BLaER1 treated with 17β-estradiol and CSF1 and Interleukin-3, amounts not matched to agents 10 nM and 100 nM (cell line): ENCODE measurements around the gene MTUS2.
A peak's percentile ranks its signal among the peaks of the same experiment; 100 is the strongest.

ENCODE experiments used
- H3K27ac ChIP-seq, 11 experiments: shearing (Covaris generic); formaldehyde crosslinking; 2 replicates each; pipeline ENCODE4 v1.8.1; 2022
- H3K27me3 ChIP-seq, 11 experiments: shearing (Covaris generic); formaldehyde crosslinking; 2 replicates each; pipeline ENCODE4 v1.8.1; 2022
- H3K36me3 ChIP-seq, 11 experiments: shearing (Covaris generic); formaldehyde crosslinking; 2 replicates each; pipeline ENCODE4 v1.8.1; 2022
- H3K4me1 ChIP-seq, 10 experiments: shearing (Covaris generic); formaldehyde crosslinking; 2 replicates each; pipeline ENCODE4 v1.8.1; 2022
- H3K4me2 ChIP-seq, 11 experiments: shearing (Covaris generic); formaldehyde crosslinking; 2 replicates each; pipeline ENCODE4 v1.8.1; 2022
- H3K4me3 ChIP-seq, 10 experiments: shearing (Covaris generic); formaldehyde crosslinking; 2 replicates each; pipeline ENCODE4 v1.8.1; 2022
- H3K9ac ChIP-seq, 11 experiments: shearing (Covaris generic); formaldehyde crosslinking; 2 replicates each; pipeline ENCODE4 v1.8.1; 2022
- H3K9me3 ChIP-seq, 11 experiments: shearing (Covaris generic); formaldehyde crosslinking; replicated peaks in 1 of 11; 2 replicates each; pipeline ENCODE4 v1.8.1; 2022
- H4K20me1 ChIP-seq, 11 experiments: shearing (Covaris generic); formaldehyde crosslinking; 2 replicates each; pipeline ENCODE4 v1.8.1; 2022
- Cebpa-rat ChIP-seq, 11 experiments: shearing (Covaris generic); IDR thresholded peaks; 2 replicates each; pipeline ENCODE4 v1.8.1; 2022

MTUS2 gene

DNA sequence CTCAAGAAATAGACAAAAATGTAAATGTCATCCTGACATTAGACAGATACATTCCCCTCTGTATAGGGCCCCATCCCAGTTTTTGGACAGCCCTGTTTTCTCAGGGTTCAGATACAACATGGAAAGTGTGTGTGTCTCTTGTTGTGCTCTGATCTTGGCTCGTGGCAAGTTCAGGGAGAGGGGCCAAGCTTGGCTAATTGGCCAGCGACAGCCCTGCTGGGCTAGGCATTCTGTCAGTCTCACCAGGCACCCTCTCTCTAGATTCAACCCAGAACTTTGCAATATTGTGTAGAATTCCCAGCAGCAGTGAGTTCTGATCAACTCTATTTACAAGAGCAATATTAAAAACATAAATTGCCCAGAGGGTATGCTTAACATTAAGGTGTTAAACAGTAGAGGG is 30.1 kb downstream of the MTUS2 start:
- H3K36me3 ChIP-seq, result no peaks in the 10 kb centered on the region
- H3K4me3 ChIP-seq, result no peak overlapping the region
- no peak overlapping the region for H3K27ac ChIP-seq
- H3K27me3 ChIP-seq, result no peaks in the 10 kb centered on the region
- H3K9me3 ChIP-seq, result no peaks in the 10 kb centered on the region
- H3K4me1 ChIP-seq, result peaks cover 0 to 13% (median 3%) of the 10 kb centered on the region in 10 experiments; a peak in 6 of 20 replicates
- peak overlapping the region in 2 of 11 experiments; percentile 40 to 50; a peak in 6 of 22 replicates for H3K4me2 ChIP-seq
- H3K9ac ChIP-seq, result no peak overlapping the region
- no peaks in the 10 kb centered on the region for H4K20me1 ChIP-seq
- no peak for TF ChIP-seq Cebpa-rat (IDR thresholded peaks at IDR 0.05)

DNA sequence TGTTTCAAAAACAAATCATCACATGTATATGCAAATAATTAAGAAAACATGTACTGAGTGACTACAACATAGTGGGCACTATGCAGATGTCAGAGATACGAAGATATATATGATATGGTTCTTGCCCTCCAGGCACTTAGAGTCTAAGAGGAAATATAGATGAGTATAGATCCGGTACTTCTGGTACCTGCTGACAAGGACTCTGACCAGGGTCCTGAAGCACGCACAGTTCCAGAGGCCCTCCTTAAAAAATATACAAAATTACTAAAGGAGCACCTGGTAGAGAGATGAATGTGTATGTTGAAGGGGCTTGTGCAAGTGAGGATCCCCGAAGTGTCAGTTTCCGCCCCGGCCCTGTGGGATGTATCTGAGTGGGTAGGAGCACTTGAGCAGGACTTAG is 31.3 kb downstream of the MTUS2 start:
- no peaks in the 10 kb centered on the region for H3K36me3 ChIP-seq
- H3K4me1 ChIP-seq, result peaks cover 0 to 13% (median 3%) of the 10 kb centered on the region in 10 experiments; a peak in 6 of 20 replicates
- TF ChIP-seq Cebpa-rat (IDR thresholded peaks at IDR 0.05), result no peak
- no peaks in the 10 kb centered on the region for H3K9me3 ChIP-seq
- H3K9ac ChIP-seq, result no peak overlapping the region
- H4K20me1 ChIP-seq, result no peaks in the 10 kb centered on the region
- no peak overlapping the region for H3K27ac ChIP-seq
- H3K4me2 ChIP-seq, result peak overlapping the region in 6 of 11 experiments; percentile 13 to 50 (median 32); a peak in 5 of 22 replicates
- H3K4me3 ChIP-seq, result no peak overlapping the region
- H3K27me3 ChIP-seq, result no peaks in the 10 kb centered on the region

DNA sequence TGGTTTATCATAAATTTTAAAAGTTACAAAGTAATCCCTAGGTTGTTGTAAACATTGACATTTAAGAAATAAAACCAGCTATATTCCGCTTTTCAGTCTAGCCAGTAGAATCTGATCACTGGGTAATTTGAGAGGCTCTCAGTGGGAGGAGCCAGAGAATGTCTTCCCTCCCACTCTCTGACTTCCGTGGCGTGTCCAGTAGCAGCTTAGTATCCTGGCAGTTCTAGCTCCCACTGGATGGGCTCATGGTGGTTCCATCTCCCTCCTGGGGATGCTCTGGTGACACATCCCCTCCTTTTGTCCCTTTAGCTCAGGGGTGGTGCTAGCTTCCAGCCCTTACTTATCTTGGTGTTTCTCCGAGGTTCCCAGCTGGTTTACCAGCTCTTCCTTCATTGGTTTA is 34.5 kb downstream of the MTUS2 start:
- Histone ChIP-seq H3K4me3 (no peak overlapping the region), H3K9me3 (no peaks in the 10 kb centered on the region), H4K20me1 (no peaks in the 10 kb centered on the region)

DNA sequence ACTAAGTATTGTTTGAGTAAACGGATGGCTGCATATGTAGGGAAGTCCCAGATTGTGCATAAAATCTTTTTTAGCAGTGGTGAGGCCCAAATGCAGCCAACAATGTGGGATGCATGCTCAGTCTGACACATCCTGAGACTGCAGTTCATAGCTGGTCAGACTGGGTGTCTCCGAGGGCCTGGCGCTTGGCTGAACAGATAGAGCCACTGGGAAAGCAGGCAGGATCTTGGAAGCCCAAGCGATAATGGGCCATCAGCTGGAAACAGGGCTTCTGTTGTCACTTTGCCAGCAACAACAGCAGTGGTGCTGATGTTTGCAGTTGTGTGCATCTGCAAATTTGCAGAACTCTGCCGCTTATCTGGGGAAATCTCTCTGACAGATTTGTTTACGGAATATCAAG is 36.1 kb downstream of the MTUS2 start:
- H3K36me3 ChIP-seq, result no peaks in the 10 kb centered on the region
- no peak overlapping the region for H3K4me3 ChIP-seq
- no peak overlapping the region for H3K4me2 ChIP-seq
- H3K9ac ChIP-seq, result no peak overlapping the region
- no peaks in the 10 kb centered on the region for H3K27me3 ChIP-seq
- H3K9me3 ChIP-seq, result no peaks in the 10 kb centered on the region
- H4K20me1 ChIP-seq, result no peaks in the 10 kb centered on the region
- peaks cover 0 to 2% (median 0%) of the 10 kb centered on the region in 10 experiments; a peak in 5 of 20 replicates for H3K4me1 ChIP-seq
- H3K27ac ChIP-seq, result no peak overlapping the region
- TF ChIP-seq Cebpa-rat (IDR thresholded peaks at IDR 0.05), result no peak

More for the DNA sequence above, 34.5 kb downstream of the MTUS2 start:
- H3K36me3 ChIP-seq, result no peaks in the 10 kb centered on the region
- H3K27ac ChIP-seq, result no peak overlapping the region
- H3K4me1 ChIP-seq, result peaks cover 0 to 13% (median 3%) of the 10 kb centered on the region in 10 experiments; a peak in 6 of 20 replicates
- H3K4me2 ChIP-seq, result no peak overlapping the region
- H3K27me3 ChIP-seq, result no peaks in the 10 kb centered on the region
- TF ChIP-seq Cebpa-rat (IDR thresholded peaks at IDR 0.05), result no peak
- no peak overlapping the region for H3K9ac ChIP-seq

DNA sequence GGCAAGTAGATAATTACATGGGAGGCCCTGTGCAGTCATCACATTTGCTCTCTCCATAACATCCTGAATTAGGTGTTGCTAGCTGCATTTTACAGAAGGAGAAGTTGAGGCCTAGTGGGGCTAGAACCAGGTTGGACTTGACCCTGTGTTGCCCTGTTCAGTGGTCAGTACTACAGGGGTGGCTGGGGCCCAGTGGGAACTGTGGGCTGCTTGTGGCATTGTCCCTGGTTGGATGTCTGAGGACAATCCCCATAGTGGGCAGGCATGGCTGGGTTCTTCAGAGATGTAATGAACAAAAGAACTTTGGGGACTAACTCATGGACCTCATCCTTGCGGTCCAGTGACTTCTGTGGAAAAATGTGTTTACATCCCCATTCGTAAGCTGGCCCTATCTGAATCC is 38.9 kb downstream of the MTUS2 start:
- H3K27me3 ChIP-seq, result no peaks in the 10 kb centered on the region
- H3K4me1 ChIP-seq, result no peaks in the 10 kb centered on the region
- H3K9ac ChIP-seq, result no peak overlapping the region
- H3K27ac ChIP-seq, result no peak overlapping the region
- H4K20me1 ChIP-seq, result no peaks in the 10 kb centered on the region
- H3K36me3 ChIP-seq, result no peaks in the 10 kb centered on the region
- no peak for TF ChIP-seq Cebpa-rat (IDR thresholded peaks at IDR 0.05)
- H3K4me2 ChIP-seq, result no peak overlapping the region
- no peak overlapping the region for H3K4me3 ChIP-seq
- no peaks in the 10 kb centered on the region for H3K9me3 ChIP-seq

DNA sequence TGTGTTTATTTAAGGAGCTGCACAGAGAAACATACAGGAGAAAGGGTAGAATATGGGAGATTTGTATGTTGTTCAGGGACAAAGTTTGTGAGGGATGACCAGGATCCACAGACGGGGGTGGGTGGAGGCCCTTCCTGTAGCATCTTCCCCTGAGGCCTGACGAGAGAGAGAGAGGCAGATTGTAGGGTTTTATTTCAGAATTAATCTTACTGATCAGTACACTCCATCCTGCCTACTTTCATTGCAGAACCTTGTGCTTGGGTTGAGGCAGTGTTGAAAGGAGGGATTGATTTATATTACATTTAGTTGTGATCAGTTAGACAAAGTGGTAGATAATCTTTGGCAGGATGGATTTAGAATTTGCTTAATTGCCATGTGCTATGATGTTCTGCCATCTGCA is 39.6 kb downstream of the MTUS2 start:
- Histone ChIP-seq H4K20me1 (no peaks in the 10 kb centered on the region), H3K9ac (no peak overlapping the region), H3K27ac (no peak overlapping the region), H3K27me3 (no peaks in the 10 kb centered on the region), H3K4me1 (no peaks in the 10 kb centered on the region), H3K36me3 (no peaks in the 10 kb centered on the region), H3K4me3 (no peak overlapping the region), H3K9me3 (no peaks in the 10 kb centered on the region), H3K4me2 (no peak overlapping the region)
- no peak for TF ChIP-seq Cebpa-rat (IDR thresholded peaks at IDR 0.05)

DNA sequence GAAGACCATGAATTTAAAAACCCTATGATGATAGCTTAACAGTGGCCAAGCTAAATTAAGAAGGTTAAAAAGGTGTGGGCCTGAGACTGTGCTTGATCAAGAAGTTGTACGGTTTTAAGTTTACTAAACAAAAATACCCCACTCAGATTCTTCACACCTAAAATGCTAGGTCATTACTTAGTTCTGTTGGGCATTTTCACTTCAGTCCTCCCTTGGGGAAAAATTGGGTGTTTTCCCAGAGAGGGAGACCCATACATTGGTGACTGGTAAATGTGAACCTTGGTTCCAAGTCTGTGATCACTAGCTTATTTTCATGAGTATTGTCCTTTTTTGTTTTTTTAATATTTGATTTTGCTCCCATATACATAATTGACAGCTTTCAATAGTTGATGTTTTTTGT is 44.4 kb downstream of the MTUS2 start:
- H3K4me2 ChIP-seq, result no peak overlapping the region
- H3K27me3 ChIP-seq, result no peaks in the 10 kb centered on the region
- H4K20me1 ChIP-seq, result no peaks in the 10 kb centered on the region
- H3K4me1 ChIP-seq, result no peaks in the 10 kb centered on the region
- H3K4me3 ChIP-seq, result no peak overlapping the region
- H3K9ac ChIP-seq, result no peak overlapping the region
- no peaks in the 10 kb centered on the region for H3K36me3 ChIP-seq
- no peaks in the 10 kb centered on the region for H3K9me3 ChIP-seq
- no peak for TF ChIP-seq Cebpa-rat (IDR thresholded peaks at IDR 0.05)
- H3K27ac ChIP-seq, result no peak overlapping the region

DNA sequence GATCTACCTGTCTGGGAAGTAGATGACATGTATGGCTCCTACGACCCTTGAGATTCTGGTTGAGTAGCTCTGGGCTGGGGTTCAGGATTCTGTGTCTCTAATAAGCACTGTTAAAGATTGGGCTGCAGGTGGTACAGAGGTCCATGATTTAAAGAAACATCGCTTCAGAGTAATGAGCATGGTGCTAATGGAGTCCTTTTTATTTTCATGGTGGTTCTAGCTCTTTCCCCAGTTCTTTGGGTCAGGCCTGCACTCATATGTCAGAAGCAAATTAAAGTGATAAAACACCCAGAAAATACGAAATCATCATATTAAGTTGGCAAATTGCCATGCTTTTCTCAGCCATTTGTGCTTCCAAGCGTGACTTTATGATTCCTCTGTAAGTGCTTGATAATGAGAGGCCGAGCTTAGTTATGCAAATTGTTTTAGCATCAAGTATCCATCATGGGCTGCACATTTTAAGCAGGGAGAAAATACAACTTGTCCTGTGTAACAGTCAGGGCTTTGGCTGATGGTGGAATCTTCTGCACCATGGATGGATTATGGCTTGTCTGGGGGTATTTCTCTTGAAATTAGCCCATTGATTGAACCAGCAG is 45.1 kb downstream of the MTUS2 start:
- no peak for TF ChIP-seq Cebpa-rat (IDR thresholded peaks at IDR 0.05)

DNA sequence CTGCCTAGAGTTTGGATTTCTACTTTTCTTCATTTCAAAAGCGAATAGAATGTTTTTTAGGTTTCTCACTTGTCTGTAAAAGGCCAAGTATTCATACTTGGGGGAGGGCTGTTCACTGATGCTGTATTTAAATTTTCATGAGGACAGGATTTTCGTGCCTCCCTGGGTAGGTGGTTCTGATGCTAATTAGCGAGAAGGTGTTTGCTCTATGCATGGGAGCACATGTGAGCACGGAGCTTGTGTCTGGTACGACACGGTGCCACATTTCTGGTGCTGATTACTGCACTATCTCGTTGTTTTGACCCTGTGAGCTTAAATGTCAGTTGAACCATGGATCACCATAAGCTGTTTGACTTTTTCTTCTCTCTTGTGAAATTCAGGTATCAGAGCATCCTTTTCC is 45.8 kb downstream of the MTUS2 start:
- H3K9ac ChIP-seq, result no peak overlapping the region
- H3K36me3 ChIP-seq, result no peaks in the 10 kb centered on the region
- no peak overlapping the region for H3K27ac ChIP-seq
- no peaks in the 10 kb centered on the region for H4K20me1 ChIP-seq
- no peak overlapping the region for H3K4me2 ChIP-seq
- H3K27me3 ChIP-seq, result no peaks in the 10 kb centered on the region
- no peak overlapping the region for H3K4me3 ChIP-seq
- no peaks in the 10 kb centered on the region for H3K9me3 ChIP-seq
- no peaks in the 10 kb centered on the region for H3K4me1 ChIP-seq
- no peak for TF ChIP-seq Cebpa-rat (IDR thresholded peaks at IDR 0.05)

More for the DNA sequence above, 45.1 kb downstream of the MTUS2 start:
- H3K9me3 ChIP-seq, result no peaks in the 10 kb centered on the region
- no peak overlapping the region for H3K4me2 ChIP-seq
- no peak overlapping the region for H3K9ac ChIP-seq
- no peaks in the 10 kb centered on the region for H3K36me3 ChIP-seq
- H4K20me1 ChIP-seq, result no peaks in the 10 kb centered on the region
- no peak overlapping the region for H3K27ac ChIP-seq
- no peak overlapping the region for H3K4me3 ChIP-seq
- no peaks in the 10 kb centered on the region for H3K27me3 ChIP-seq
- H3K4me1 ChIP-seq, result no peaks in the 10 kb centered on the region

DNA sequence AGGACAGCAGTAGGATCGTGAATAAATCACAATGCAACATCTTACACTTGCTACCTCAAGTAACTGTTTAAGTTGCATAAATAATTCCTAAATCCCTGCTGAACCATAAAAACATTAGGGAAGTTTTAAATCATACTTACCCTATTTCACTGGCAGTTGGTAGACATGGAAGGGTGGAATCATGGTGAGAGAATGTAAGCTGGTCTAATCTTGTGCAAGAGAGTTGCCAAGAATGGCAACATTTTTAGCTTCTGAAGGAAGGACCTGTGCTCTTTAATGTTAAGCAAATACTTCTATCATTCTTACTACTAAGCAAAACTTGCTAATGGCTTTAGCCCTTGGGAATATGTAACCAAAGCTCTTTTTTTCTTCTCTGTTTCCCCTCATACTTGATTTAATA is 46.8 kb downstream of the MTUS2 start:
- no peak overlapping the region for H3K9ac ChIP-seq
- H3K4me3 ChIP-seq, result no peak overlapping the region
- no peaks in the 10 kb centered on the region for H3K36me3 ChIP-seq
- no peaks in the 10 kb centered on the region for H4K20me1 ChIP-seq
- no peaks in the 10 kb centered on the region for H3K27me3 ChIP-seq
- TF ChIP-seq Cebpa-rat (IDR thresholded peaks at IDR 0.05), result no peak
- no peak overlapping the region for H3K27ac ChIP-seq
- peaks cover 0 to 4% (median 3%) of the 10 kb centered on the region in 11 experiments; a peak in 10 of 22 replicates for H3K9me3 ChIP-seq
- peaks cover 0 to 3% (median 0%) of the 10 kb centered on the region in 10 experiments; a peak in 3 of 20 replicates for H3K4me1 ChIP-seq
- no peak overlapping the region for H3K4me2 ChIP-seq
